ENCODE measurements around the gene IRX6. TPM values are rescaled to one million over a fixed set of nuclear protein-coding genes. Genes with fewer than 3 reads are reported as not detected.

IRX6 gene
- total RNA-seq, 1 donor from 2014 or later: 0.36 TPM

Other genes with a start within 250 kb of the IRX6 start
- 193 TPM for gene MMP2, start 155.0 kb downstream of the IRX6 start, total RNA-seq
- 54.0 TPM for gene LPCAT2, start 184.9 kb downstream of the IRX6 start, total RNA-seq
- gene CAPNS2, start 242.5 kb downstream of the IRX6 start, total RNA-seq: 2.5 TPM

Measured in sciatic nerve (tissue), 1 donor.